ENCODE results near the gene SMIM22. TPM values are rescaled to one million over a fixed set of nuclear protein-coding genes. Genes with fewer than 3 reads are reported as not detected.
A peak's percentile ranks its signal among the peaks of the same experiment; 100 is the strongest.

SMIM22 gene
- polyA plus RNA-seq, 1 experiment, result not detected

GRCh38 chr16:4763791-4764190, 31.4 kb upstream of the SMIM22 start:
- H3K27ac ChIP-seq (ENCODE audit: low read depth, low read length), result no peak overlapping the region
- ChIA-PET POLR2A (no interaction called here), CTCF (no interaction called here)
- no peaks in the 10 kb centered on the region for H3K27me3 ChIP-seq (ENCODE audit: control insufficient read depth, insufficient read depth, low read length)
- no peak for TF ChIP-seq CTCF (IDR thresholded peaks at IDR 0.05; ENCODE audit: low read depth, low read length)
- H3K9me3 ChIP-seq (ENCODE audit: control insufficient read depth, insufficient read depth, low read length), result no peaks in the 10 kb centered on the region; the same call in 1 of the 2 replicates
- no peak overlapping the region for H3K4me3 ChIP-seq (ENCODE audit: low read depth, low read length)
- no peak for DNase-seq (ENCODE audit: low read depth, low spot score)

- CTCF ChIA-PET, result interaction anchor here (1.5 to 4.4 kb wide), 2 partner anchors 142 to 190 kb away, joined by 3 to 13 read pairs; partner anchors contain the start of gene MGRN1
- no peak overlapping the region for H3K27ac ChIP-seq (ENCODE audit: low read depth, low read length)
- no peaks in the 10 kb centered on the region for H3K27me3 ChIP-seq (ENCODE audit: control insufficient read depth, insufficient read depth, low read length)
- POLR2A ChIA-PET, result interaction anchor here (0.7 kb wide), 1 partner anchor 19 kb away, joined by 3 read pairs; no protein-coding TSS in a partner anchor
- DNase-seq (ENCODE audit: low read depth, low spot score), result no peak
- H3K4me3 ChIP-seq (ENCODE audit: low read depth, low read length), result peak overlapping the region; percentile 82
- no peak for TF ChIP-seq CTCF (IDR thresholded peaks at IDR 0.05; ENCODE audit: low read depth, low read length)
- no peaks in the 10 kb centered on the region; the same call in 1 of the 2 replicates for H3K9me3 ChIP-seq (ENCODE audit: control insufficient read depth, insufficient read depth, low read length)
Measured at GRCh38 chr16:4765511-4766474, 29.4 kb upstream of the SMIM22 start.

GRCh38 chr16:4766875-4767628, 28.1 kb upstream of the SMIM22 start, which contains the start of gene ZNF500:
Gene ZNF500 (minus strand): TSS chr16:4767162. CDS start chr16:4765978, 1,184 bp downstream.
- no peak for TF ChIP-seq CTCF (IDR thresholded peaks at IDR 0.05; ENCODE audit: low read depth, low read length)
- no peaks in the 10 kb centered on the region; the same call in 1 of the 2 replicates for H3K9me3 ChIP-seq (ENCODE audit: control insufficient read depth, insufficient read depth, low read length)
- no peaks in the 10 kb centered on the region for H3K27me3 ChIP-seq (ENCODE audit: control insufficient read depth, insufficient read depth, low read length)
- ChIA-PET CTCF (interaction anchor here (4.4 kb wide), 1 partner anchor 189 kb away, joined by 13 read pairs; no protein-coding TSS in a partner anchor), POLR2A (interaction anchor here (0.6 kb wide), 2 partner anchors 103 to 362 kb away, joined by 3 to 4 read pairs; no protein-coding TSS in a partner anchor)
- H3K4me3 ChIP-seq (ENCODE audit: low read depth, low read length), result peak within 1 kb of the TSS; percentile 82
- H3K27ac ChIP-seq (ENCODE audit: low read depth, low read length), result peak within 1 kb of the TSS; percentile 70
- DNase-seq (ENCODE audit: low read depth, low spot score), result peak; percentile 89

GRCh38 chr16:4767872-4768548, 27.2 kb upstream of the SMIM22 start:
- ChIA-PET CTCF (interaction anchor here (0.8 to 4.4 kb wide), 2 partner anchors 144 to 188 kb away, joined by 3 to 13 read pairs; partner anchors contain the start of gene MGRN1), POLR2A (interaction anchor here (0.6 to 1.5 kb wide), 2 partner anchors 34 to 189 kb away, joined by 3 to 11 read pairs; partner anchors contain the start of genes ANKS3 and DNAAF8)
- H3K9me3 ChIP-seq (ENCODE audit: control insufficient read depth, insufficient read depth, low read length), result no peaks in the 10 kb centered on the region; the same call in 1 of the 2 replicates
- peak overlapping the region; percentile 61 for H3K27ac ChIP-seq (ENCODE audit: low read depth, low read length)
- no peak for DNase-seq (ENCODE audit: low read depth, low spot score)
- no peaks in the 10 kb centered on the region for H3K27me3 ChIP-seq (ENCODE audit: control insufficient read depth, insufficient read depth, low read length)
- TF ChIP-seq CTCF (IDR thresholded peaks at IDR 0.05; ENCODE audit: low read depth, low read length), result no peak
- peak overlapping the region; percentile 63 for H3K4me3 ChIP-seq (ENCODE audit: low read depth, low read length)
